ENCODE measurements around the gene WWP2. TPM values are rescaled to one million over a fixed set of nuclear protein-coding genes. Genes with fewer than 3 reads are reported as not detected.

WWP2 gene
- total RNA-seq, 2 experiments from 2014 or later, result 30.7 to 35.1 TPM

DNA sequence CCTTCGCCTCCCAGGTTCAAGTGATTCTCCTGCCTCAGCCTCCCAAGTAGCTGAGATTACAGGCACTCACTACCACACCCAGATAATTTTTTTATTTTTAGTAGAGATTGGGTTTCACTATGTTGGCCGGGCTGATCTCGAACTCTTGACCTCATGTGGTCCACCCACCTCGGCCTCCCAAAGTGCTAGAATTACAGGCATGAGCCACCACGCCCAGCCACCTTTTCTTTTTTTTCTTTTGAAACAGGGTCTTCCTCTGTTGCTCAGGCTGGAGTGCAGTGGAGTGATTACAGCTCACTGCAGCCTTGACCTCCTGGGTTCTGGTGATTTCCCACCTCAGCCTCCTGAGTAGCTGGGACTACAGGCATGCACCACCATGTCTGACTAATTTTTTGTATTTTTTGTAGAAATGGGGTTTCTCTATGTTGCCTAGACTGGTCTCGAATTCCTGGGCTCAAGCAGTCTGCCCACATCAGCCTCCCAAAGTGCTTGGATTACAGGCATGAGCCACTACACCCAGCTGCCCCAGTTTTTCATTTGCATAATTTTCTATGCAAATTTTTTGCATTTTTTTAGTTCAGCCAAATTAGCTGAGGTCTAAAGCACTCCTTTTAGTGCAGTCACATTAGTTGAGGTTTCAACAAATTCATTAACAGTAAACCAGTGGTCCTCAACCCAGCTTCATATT lies 11.3 kb downstream of the WWP2 start:
- Mint-ChIP-seq H3K27me3 (no peaks in the 10 kb centered on the region), H3K4me3 (no peak overlapping the region), H3K9me3 (peaks cover 11% of the 10 kb centered on the region), H3K4me1 (ENCODE audit: low read depth) (peaks cover 35% of the 10 kb centered on the region), H3K36me3 (ENCODE audit: low read depth) (peaks cover 18% of the 10 kb centered on the region), H3K27ac (peak overlapping the region; percentile 37)
- ChIA-PET CTCF (interaction anchor here (1.2 to 1.4 kb wide), 4 partner anchors 9 to 19 kb away, joined by 3 to 4 read pairs (median 4); partner anchors contain the start of gene NOB1), POLR2A (interaction anchor here (1.3 to 1.6 kb wide), 2 partner anchors 10 to 12 kb away, joined by 3 to 7 read pairs; partner anchors contain the start of gene WWP2)
- intact Hi-C loops (cut with micrococcal nuclease), result no loop called here
- DNase-seq, result no peak
- ATAC-seq, result no peak
- TF ChIP-seq, protein P1, sequence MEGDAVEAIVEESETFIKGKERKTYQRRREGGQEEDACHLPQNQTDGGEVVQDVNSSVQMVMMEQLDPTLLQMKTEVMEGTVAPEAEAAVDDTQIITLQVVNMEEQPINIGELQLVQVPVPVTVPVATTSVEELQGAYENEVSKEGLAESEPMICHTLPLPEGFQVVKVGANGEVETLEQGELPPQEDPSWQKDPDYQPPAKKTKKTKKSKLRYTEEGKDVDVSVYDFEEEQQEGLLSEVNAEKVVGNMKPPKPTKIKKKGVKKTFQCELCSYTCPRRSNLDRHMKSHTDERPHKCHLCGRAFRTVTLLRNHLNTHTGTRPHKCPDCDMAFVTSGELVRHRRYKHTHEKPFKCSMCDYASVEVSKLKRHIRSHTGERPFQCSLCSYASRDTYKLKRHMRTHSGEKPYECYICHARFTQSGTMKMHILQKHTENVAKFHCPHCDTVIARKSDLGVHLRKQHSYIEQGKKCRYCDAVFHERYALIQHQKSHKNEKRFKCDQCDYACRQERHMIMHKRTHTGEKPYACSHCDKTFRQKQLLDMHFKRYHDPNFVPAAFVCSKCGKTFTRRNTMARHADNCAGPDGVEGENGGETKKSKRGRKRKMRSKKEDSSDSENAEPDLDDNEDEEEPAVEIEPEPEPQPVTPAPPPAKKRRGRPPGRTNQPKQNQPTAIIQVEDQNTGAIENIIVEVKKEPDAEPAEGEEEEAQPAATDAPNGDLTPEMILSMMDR (IDR thresholded peaks at IDR 0.05), result no peak

- TF ChIP-seq, protein P1 (IDR thresholded peaks at IDR 0.05), result no peak
- no peak for ATAC-seq
- CTCF ChIA-PET, result interaction anchor here (1.2 kb wide), 1 partner anchor 21 kb away, joined by 4 read pairs; the partner anchor contains the start of gene NOB1
- Mint-ChIP-seq H3K4me1 (ENCODE audit: low read depth) (peaks cover 27% of the 10 kb centered on the region), H3K27ac (no peak overlapping the region), H3K4me3 (no peak overlapping the region), H3K27me3 (no peaks in the 10 kb centered on the region), H3K9me3 (peaks cover 11% of the 10 kb centered on the region), H3K36me3 (ENCODE audit: low read depth) (peaks cover 18% of the 10 kb centered on the region)
- DNase-seq, result no peak
- POLR2A ChIA-PET, result no interaction called here
- intact Hi-C loops (cut with micrococcal nuclease), result no loop called here
These were observed 13.4 kb downstream of the WWP2 start for GRCh38 chr16:69775563-69775962.

DNA sequence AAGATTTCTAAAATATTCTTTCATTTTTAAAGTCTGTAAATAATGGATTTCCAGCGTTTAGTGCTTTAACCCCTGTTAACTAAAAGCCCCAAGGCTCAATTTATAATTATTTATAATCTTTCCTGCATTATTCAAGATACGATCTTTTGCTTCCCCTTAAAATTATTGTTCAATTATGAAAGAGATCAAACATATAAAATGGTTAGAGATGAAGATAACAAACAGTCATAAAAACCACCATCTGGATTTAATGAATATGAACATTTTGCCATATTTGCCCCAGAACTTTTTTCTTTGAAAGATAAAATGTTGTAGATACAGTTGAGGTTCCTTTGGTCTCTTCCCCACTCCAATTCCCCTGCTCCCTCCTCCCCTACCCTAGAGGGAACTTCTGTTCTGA lies 17.6 kb downstream of the WWP2 start:
- Mint-ChIP-seq H3K27ac (no peak overlapping the region), H3K4me3 (no peak overlapping the region), H3K36me3 (ENCODE audit: low read depth) (peaks cover 22% of the 10 kb centered on the region), H3K27me3 (no peaks in the 10 kb centered on the region), H3K9me3 (peaks cover 11% of the 10 kb centered on the region), H3K4me1 (ENCODE audit: low read depth) (peaks cover 7% of the 10 kb centered on the region)
- ATAC-seq (no peak), DNase-seq (no peak)
- TF ChIP-seq, protein P1 (IDR thresholded peaks at IDR 0.05), result no peak
- ChIA-PET POLR2A (no interaction called here), CTCF (no interaction called here)
- intact Hi-C loops (cut with micrococcal nuclease), result no loop called here

DNA sequence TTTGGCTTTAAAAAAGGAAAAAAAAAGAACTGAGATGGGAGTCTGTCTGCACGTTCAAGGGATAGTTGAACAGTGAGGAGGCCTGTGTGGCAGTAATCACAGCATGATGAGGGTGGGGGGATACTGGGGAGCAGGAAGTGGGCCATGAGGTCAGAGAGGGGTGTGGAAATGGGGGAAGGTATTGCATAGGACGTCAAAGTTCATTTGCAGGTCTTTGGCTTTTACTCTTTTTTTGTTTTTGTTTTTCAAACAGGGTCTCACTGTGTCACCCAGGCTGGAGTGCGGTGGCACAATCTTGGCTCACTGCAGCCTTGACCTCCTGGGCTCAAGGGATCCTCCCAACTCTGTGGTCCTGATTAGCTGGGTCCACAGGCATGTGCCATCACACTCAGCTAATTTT lies 19.0 kb downstream of the WWP2 start:
- Mint-ChIP-seq H3K36me3 (ENCODE audit: low read depth) (peaks cover 11% of the 10 kb centered on the region), H3K9me3 (no peaks in the 10 kb centered on the region), H3K4me1 (ENCODE audit: low read depth) (peaks cover 5% of the 10 kb centered on the region), H3K4me3 (no peak overlapping the region), H3K27ac (peak overlapping the region; percentile 41), H3K27me3 (no peaks in the 10 kb centered on the region)
- ChIA-PET CTCF (interaction anchor here (1.5 kb wide), 1 partner anchor 18 kb away, joined by 4 read pairs; the partner anchor contains the start of gene WWP2), POLR2A (no interaction called here)
- intact Hi-C loops (cut with micrococcal nuclease), result no loop called here
- DNase-seq (no peak), ATAC-seq (peak; percentile 65)
- TF ChIP-seq, protein P1 (IDR thresholded peaks at IDR 0.05), result no peak

- intact Hi-C loops (cut with micrococcal nuclease), result no loop called here
- ATAC-seq, result no peak
- Mint-ChIP-seq H3K9me3 (no peaks in the 10 kb centered on the region), H3K27ac (no peak overlapping the region), H3K4me3 (no peak overlapping the region), H3K27me3 (no peaks in the 10 kb centered on the region), H3K4me1 (ENCODE audit: low read depth) (peaks cover 5% of the 10 kb centered on the region), H3K36me3 (ENCODE audit: low read depth) (peaks cover 15% of the 10 kb centered on the region)
- DNase-seq, result no peak
- POLR2A ChIA-PET, result no interaction called here
- TF ChIP-seq, protein P1 (IDR thresholded peaks at IDR 0.05), result no peak
- CTCF ChIA-PET, result interaction anchor here (1.0 kb wide), 1 partner anchor 12 kb away, joined by 3 read pairs; no protein-coding TSS in a partner anchor
These were observed 22.5 kb downstream of the WWP2 start for GRCh38 chr16:69784586-69784985.
